ENCODE data around the gene ZNF180.

The ZNF180 gene

GRCh38 chr19:44447916-44448674 is 52.2 kb downstream of the ZNF180 start, which contains the start of gene ZNF229 (continued):
- TF ChIP-seq ZNF580 (tag by site-specific recombination; IDR thresholded peaks at IDR 0.05) (peak; percentile 71; the same call in 1 of the 2 replicates), YY1 (tag by site-specific recombination; IDR thresholded peaks at IDR 0.05) (no peak), GFI1B (tag by site-specific recombination; IDR thresholded peaks at IDR 0.05) (no peak), ZNF132 (tag by site-specific recombination; IDR thresholded peaks at IDR 0.05; ENCODE audit: borderline replicate concordance) (no peak), ZNF16 (tag by site-specific recombination; IDR thresholded peaks at IDR 0.05; ENCODE audit: low read depth) (no peak), KLF7 (tag by site-specific recombination; IDR thresholded peaks at IDR 0.05; ENCODE audit: borderline replicate concordance) (peak; percentile 59; the same call in 1 of the 2 replicates), ZNF558 (tag by site-specific recombination; IDR thresholded peaks at IDR 0.05) (no peak), ZNF37A (tag by site-specific recombination; IDR thresholded peaks at IDR 0.05) (no peak), ZNF398 (tag by site-specific recombination; IDR thresholded peaks at IDR 0.05) (no peak), ZNF768 (tag by site-specific recombination; IDR thresholded peaks at IDR 0.05) (no peak), ZNF549 (tag by site-specific recombination; IDR thresholded peaks at IDR 0.05) (no peak), INSM2 (tag by site-specific recombination; IDR thresholded peaks at IDR 0.05) (no peak), ZNF426 (tag by site-specific recombination; IDR thresholded peaks at IDR 0.05) (no peak), SETDB1 (IDR thresholded peaks at IDR 0.05; ENCODE audit: insufficient read length, low read length) (no peak), PRDM4 (tag by site-specific recombination; IDR thresholded peaks at IDR 0.05) (no peak), ZNF830 (tag by site-specific recombination; IDR thresholded peaks at IDR 0.05; ENCODE audit: low read depth) (no peak), EGR2 (tag by site-specific recombination; IDR thresholded peaks at IDR 0.05; ENCODE audit: low read depth) (no peak), ZNF473 (tag by site-specific recombination; IDR thresholded peaks at IDR 0.05) (no peak), SALL2 (tag by site-specific recombination; IDR thresholded peaks at IDR 0.05; ENCODE audit: borderline replicate concordance) (no peak), ZNF600 (tag by site-specific recombination; IDR thresholded peaks at IDR 0.05) (no peak), SCRT1 (tag by site-specific recombination; IDR thresholded peaks at IDR 0.05; ENCODE audit: borderline replicate concordance) (0 out of 2 replicates have a peak, but pooled peaks have one; percentile 47), ZFP41 (tag by site-specific recombination; IDR thresholded peaks at IDR 0.05; ENCODE audit: borderline replicate concordance) (no peak), SP7 (tag by site-specific recombination; IDR thresholded peaks at IDR 0.05) (peak; percentile 25; the same call in 1 of the 2 replicates), ZNF146 (tag by site-specific recombination; IDR thresholded peaks at IDR 0.05) (no peak), ZNF324 (tag by site-specific recombination; IDR thresholded peaks at IDR 0.05) (no peak), ZSCAN30 (tag by site-specific recombination; IDR thresholded peaks at IDR 0.05) (no peak), ZNF596 (tag by site-specific recombination; IDR thresholded peaks at IDR 0.05) (no peak), ZNF26 (tag by site-specific recombination; IDR thresholded peaks at IDR 0.05) (no peak), ZNF777 (tag by site-specific recombination; IDR thresholded peaks at IDR 0.05; ENCODE audit: borderline replicate concordance) (peak; percentile 47; the same call in 1 of the 2 replicates), ZNF366 (tag by site-specific recombination; conservative IDR thresholded peaks at IDR 0.05) (no peak), ZNF776 (tag by site-specific recombination; IDR thresholded peaks at IDR 0.05; ENCODE audit: borderline replicate concordance) (no peak), ZNF544 (tag by site-specific recombination; IDR thresholded peaks at IDR 0.05) (no peak)
